GM19035 (cell line): ENCODE measurements around the gene CYFIP1.

Experiments
- ATAC-seq: cut with Tn5 transposase; IDR thresholded peaks from one replicate; pipeline ENCODE4 v1.9.1; 2021; ENCODE audit not compliant: unreplicated experiment

The CYFIP1 gene

GRCh38 chr15:22891426-22892210, 88.5 kb downstream of the CYFIP1 start:
- no peak for ATAC-seq

DNA sequence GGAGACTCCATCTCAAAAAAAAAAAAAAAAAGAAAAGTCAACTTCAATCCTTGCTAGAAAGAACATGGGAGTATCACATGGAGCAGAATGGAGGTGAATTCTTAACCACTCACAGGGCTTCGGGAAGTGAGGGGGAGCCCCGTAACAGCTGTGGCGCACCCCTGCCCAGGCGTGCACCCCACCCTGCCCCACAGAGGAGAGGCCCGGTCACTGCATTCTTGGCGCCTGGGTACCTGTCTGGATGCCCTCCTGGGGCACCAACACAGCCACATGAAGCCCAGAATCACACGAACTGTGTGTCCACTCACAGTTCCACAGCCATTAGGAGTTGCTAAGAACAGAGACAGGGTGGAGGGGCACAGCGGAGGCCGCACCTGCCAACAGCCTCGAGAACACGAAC, 89.9 kb downstream of the CYFIP1 start:
- no peak for ATAC-seq

DNA sequence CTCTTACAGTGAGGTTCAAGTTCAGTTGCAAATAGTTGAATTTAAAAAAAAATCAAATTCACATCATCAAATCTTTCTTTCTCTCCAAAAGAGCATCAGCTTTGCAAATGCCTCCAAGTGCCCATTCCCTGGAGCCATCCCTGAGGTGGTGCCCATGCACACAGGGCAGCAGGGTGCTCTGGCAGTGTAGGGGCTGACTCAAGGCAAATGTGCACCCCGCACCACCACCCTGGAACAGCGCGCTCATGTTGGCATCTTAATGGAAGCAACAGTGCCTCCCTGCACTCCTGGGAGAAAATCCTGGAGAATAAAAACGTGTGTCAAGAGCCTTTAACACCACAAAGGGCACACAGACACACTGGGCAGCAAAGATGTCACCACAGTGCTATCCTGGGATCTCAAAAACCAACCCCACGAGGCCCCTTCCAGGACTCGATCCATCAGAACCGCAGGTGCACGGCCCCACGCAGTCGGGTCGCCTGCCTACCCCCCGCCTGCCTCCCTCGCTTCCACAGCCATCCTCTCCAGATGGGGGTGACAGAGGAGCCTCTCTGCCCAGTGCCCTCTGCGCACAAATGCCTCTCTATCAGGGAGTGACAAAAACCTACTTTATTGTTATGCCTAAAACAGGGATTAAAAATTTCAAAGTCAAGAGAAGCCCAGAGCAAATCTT, 90.9 kb downstream of the CYFIP1 start:
- no peak for ATAC-seq

- no peak for ATAC-seq
Measured at GRCh38 chr15:22888120-22888859, 91.9 kb downstream of the CYFIP1 start.

DNA sequence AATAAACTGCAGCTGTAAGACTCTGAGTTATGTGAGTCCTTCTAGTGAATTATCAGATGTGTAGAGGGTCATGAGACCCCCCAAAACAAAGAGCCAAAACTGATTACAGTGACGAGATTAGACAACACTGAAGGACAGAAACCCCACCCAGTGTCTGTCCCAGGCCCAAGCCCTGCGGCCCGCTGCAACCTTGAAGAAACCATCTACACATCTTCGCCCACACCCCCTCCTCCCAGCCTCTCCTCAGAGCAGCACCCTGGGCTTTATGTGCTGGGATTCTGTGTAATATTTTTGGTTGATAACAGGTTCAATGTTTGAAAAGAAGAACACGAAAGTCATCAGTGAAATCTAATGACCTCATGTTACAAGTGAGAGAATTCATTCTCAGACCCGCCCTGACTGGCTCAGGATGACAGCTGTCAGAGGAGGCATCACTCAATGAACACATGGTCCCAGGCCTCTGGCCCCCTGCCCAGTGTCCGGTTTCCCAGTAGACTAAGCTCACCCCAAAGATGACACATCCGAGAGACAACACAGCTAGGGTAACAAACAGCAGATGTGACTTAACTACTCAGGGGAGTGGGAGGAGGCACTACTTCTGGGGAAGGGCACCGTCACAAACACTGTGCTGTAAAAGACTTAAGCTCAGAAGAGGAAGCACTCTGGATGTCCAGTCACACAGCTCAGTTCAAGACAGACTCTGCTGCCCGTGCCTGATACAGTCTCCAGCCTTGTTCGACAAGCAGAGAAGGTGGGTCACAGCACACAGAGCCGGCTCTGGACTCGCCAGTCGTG, 92.8 kb downstream of the CYFIP1 start:
- ATAC-seq, result no peak

DNA sequence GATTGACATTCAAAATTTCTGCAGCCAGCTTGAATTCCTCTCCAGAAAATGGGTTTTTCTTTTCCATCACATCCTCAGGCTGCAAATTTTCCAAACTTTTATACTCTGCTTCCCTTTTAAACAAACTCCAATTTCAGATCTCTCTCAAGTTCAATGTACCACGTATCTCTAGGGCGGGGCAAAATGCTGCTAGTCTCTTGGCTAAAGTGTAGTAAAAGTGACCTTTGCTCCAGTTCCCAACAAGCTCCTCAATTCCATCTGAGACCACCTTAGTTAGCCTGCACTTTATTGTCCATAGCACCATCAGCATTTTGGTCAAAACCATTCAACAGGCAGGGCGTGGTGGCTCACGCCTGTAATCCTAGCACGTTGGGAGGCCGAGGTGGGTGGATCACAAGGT, 95.0 kb downstream of the CYFIP1 start:
- ATAC-seq, result no peak

- ATAC-seq, result no peak
Measured at GRCh38 chr15:22884344-22884743, 95.8 kb downstream of the CYFIP1 start.

GRCh38 chr15:22883196-22883595, 97.0 kb downstream of the CYFIP1 start:
- ATAC-seq, result no peak

- ATAC-seq, result no peak
Measured at GRCh38 chr15:22881739-22882440, 98.3 kb downstream of the CYFIP1 start.

- no peak for ATAC-seq
Measured at GRCh38 chr15:22880981-22881738, 99.0 kb downstream of the CYFIP1 start.

DNA sequence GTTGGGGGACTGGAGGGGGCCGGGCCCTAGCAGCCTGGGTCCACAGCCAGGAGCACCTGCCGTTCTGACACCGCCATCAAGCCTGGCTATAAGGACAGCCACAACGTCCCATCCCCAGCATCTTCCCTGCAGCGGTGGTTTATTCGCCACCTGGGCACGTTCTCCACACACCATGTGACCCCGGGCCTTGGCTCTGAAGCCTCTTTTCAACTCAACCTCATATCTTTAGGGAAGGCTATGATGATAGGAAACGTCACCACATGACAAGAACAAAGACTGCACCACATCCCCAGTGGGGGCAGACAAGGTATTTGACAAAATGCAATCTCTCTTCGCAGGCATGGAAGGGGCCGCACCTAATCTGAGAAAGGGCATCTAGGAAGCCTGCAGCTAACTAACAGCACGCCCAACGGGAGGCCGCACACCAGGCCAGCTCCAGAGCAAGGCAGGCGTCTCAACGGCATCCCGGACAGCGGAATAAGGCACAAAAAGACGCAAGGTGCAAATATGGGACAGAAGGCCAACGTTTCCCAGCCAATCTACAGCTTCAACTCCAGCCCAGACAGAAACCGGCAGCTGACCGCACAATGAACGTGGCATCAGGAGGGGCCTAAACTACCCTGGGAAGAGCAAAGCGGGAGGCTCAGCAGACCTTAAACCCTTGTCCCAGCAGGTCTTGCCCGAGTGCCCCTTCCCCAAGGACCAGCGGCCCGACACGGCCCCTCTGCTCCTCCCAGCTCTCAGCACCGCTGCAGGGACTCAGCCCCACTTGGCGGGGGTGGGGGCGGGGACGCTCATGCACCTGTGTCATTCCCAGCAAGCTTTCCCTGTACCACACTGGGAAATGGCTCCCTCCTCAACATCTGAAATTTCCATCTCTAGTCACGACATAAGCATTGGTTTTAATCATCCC, 99.8 kb downstream of the CYFIP1 start:
- no peak for ATAC-seq

- no peak for ATAC-seq
Measured at GRCh38 chr15:22878103-22878502, 102.1 kb downstream of the CYFIP1 start.

DNA sequence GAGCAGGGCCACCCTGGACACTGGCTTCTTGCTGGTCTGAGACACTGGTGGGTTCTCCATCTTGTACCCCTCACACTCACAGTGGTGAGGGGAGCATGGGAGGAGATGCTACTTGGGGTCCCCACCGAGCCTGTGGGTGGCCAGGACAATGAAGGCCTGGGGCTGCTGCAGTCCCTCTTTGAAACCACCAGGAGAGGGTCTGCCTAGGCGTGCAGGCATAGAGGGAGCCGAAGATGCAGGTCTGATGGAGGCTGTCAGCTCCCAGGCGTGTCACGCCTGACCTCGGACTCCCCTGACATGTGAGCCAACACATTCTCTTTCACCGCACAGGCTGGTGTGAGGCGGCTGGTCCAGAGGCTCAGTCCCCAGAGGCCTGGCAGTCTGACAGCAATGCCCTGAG, 102.6 kb downstream of the CYFIP1 start:
- ATAC-seq, result no peak

- no peak for ATAC-seq
Measured at GRCh38 chr15:22877117-22877516, 103.1 kb downstream of the CYFIP1 start.

GRCh38 chr15:22874966-22875365, 105.2 kb downstream of the CYFIP1 start:
- no peak for ATAC-seq

GRCh38 chr15:22874256-22874655, 105.9 kb downstream of the CYFIP1 start:
- no peak for ATAC-seq

- no peak for ATAC-seq
Measured at GRCh38 chr15:22873841-22874240, 106.3 kb downstream of the CYFIP1 start.

- ATAC-seq, result no peak
Measured at GRCh38 chr15:22872936-22873701, 107.0 kb downstream of the CYFIP1 start.
